Neutrophil (primary cell): Measurements from ENCODE around the gene PANX1.

Source experiments
- H3K27ac ChIP-seq: fragments of 200-600 bp; sonication (generic); 2 replicates; pipeline ENCODE4 v1.5.1; 2016; ENCODE audit warnings: mild to moderate bottlenecking, moderate library complexity
- H3K27me3 ChIP-seq: fragments of 200-600 bp; sonication (generic); 2 replicates; pipeline ENCODE4 v1.6.0; 2016; ENCODE audit warnings: mild to moderate bottlenecking
- H3K36me3 ChIP-seq: fragments of 200-600 bp; sonication (generic); 2 replicates; pipeline ENCODE4 v1.5.1; 2017
- H3K4me1 ChIP-seq, 2 experiments: fragments of 200-600 bp in 1 of 2; sonication (generic) in 1 of 2; 1 replicate in 1 of 2; 2 replicates in 1 of 2; pipeline versions ENCODE4 v1.5.1 to v1.6.1; 2013 to 2016; ENCODE audit warnings: low read depth in 1 of 2, low read length in 1 of 2, mild to moderate bottlenecking in 1 of 2, moderate library complexity in 1 of 2; ENCODE audit not compliant: control insufficient read depth in 1 of 2, insufficient read depth in 1 of 2
- H3K4me3 ChIP-seq, 2 experiments: fragments of 200-600 bp in 1 of 2; sonication (generic) in 1 of 2; 1 replicate in 1 of 2; 2 replicates in 1 of 2; pipeline ENCODE4 v1.5.1; 2013 to 2016; ENCODE audit warnings: low read depth in 1 of 2, low read length in 1 of 2, mild to moderate bottlenecking in 1 of 2, moderate library complexity in 1 of 2
- H3K9me3 ChIP-seq: fragments of 200-600 bp; sonication (generic); 2 replicates; pipeline ENCODE4 v1.5.1; 2016
- CTCF ChIP-seq: fragments of 200-600 bp; sonication (generic); IDR thresholded peaks from 2 replicates; pipeline ENCODE4 v1.5.1; 2016; ENCODE audit warnings: antibody characterized with exemption

PANX1 gene

DNA sequence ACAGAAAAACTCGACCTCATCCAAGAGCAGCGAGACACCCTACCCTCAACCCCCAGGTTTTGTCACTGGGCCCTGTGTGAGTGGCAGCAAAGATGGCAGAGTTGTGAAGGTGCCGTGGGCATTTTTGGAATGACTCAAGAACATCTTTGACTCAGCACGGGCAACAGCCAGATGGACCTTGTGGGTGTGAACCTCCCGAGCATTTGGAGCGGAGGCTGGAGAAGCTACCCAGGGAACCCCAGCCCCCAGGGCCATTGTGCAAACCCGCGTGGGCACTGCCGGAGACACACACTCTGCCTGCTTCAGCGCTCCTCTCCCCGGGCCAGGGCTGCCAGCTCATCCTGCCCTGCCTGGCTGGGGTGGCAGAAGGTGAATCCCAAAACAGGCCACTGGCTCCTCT, 66.1 kb downstream of the PANX1 start:
- no peak overlapping the region for H3K27ac ChIP-seq
- no peaks in the 10 kb centered on the region for H3K9me3 ChIP-seq
- no peak overlapping the region for H3K4me3 ChIP-seq
- TF ChIP-seq CTCF: no peak
- no peaks in the 10 kb centered on the region for H3K4me1 ChIP-seq
- H3K36me3 ChIP-seq: no peaks in the 10 kb centered on the region
- no peaks in the 10 kb centered on the region for H3K27me3 ChIP-seq

- no peak for TF ChIP-seq CTCF
- no peaks in the 10 kb centered on the region for H3K4me1 ChIP-seq
These were observed 67.7 kb downstream of the PANX1 start for GRCh38 chr11:94196363-94196762.

DNA sequence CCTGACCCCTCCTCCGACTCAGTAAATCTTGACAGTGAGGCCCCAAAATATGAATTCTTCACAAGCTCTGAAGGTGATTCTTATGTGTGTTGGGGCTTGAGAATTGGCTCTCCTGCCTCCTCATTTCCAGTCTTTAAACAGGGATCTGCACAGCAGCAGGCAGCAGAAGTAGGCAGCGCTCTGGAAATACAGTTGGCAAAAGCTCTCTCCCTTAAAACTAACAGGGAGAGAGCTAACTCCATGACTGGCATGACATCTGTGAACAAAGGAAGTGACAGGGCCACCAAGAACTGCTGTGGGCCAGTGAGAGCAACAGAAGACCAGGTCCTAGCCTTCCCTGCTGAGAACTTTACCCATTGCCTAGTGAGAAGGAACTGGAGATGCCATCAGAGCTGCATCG, 70.1 kb downstream of the PANX1 start:
- Histone ChIP-seq H3K4me3 (no peak overlapping the region), H3K4me1 (no peaks in the 10 kb centered on the region), H3K27ac (no peak overlapping the region), H3K9me3 (no peaks in the 10 kb centered on the region), H3K27me3 (no peaks in the 10 kb centered on the region), H3K36me3 (no peaks in the 10 kb centered on the region)
- no peak for TF ChIP-seq CTCF

More at GRCh38 chr11:94196363-94196762, 67.7 kb downstream of the PANX1 start:
- Histone ChIP-seq H3K36me3 (no peaks in the 10 kb centered on the region), H3K9me3 (no peaks in the 10 kb centered on the region), H3K4me3 (no peak overlapping the region), H3K27ac (no peak overlapping the region), H3K27me3 (no peaks in the 10 kb centered on the region)

- Histone ChIP-seq H3K4me3 (no peak overlapping the region), H3K27me3 (no peaks in the 10 kb centered on the region), H3K36me3 (no peaks in the 10 kb centered on the region), H3K9me3 (no peaks in the 10 kb centered on the region), H3K27ac (no peak overlapping the region), H3K4me1 (no peaks in the 10 kb centered on the region)
- no peak for TF ChIP-seq CTCF
These were observed 70.8 kb downstream of the PANX1 start for GRCh38 chr11:94199136-94200130.

DNA sequence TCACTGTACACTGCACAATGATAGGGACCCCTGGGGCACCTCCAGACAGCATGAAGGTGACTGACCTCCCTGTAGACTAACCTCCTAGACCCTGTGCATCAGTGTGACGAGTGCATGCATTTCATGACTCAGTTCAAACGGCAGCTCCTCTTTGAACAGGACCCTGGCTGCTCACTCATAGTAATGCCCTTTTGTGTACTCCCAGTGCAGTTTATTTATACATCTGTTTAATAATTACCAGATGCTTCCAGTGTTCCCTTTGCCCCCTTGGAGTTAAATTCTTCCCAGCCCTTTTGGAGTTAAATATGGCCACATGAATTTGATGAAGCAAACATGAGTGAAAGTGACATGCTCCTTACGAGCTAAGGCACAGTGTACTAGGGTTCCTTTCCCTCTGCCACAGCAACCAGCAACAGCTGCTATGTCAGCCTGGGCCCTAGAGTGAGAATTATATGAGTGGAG, 72.4 kb downstream of the PANX1 start:
- H3K9me3 ChIP-seq: no peaks in the 10 kb centered on the region
- TF ChIP-seq CTCF: no peak
- no peaks in the 10 kb centered on the region for H3K36me3 ChIP-seq
- no peaks in the 10 kb centered on the region for H3K4me1 ChIP-seq
- no peak overlapping the region for H3K27ac ChIP-seq
- H3K4me3 ChIP-seq: no peak overlapping the region
- H3K27me3 ChIP-seq: no peaks in the 10 kb centered on the region
